Suprapubic skin (tissue), 3 donors: Measurements from ENCODE around the gene ERI3.

Experiments used
- CTCF ChIP-seq, 2 donors: fragments of 200-600 bp in 1 of 2; fragments of 450-650 bp in 1 of 2; sonication (generic) in 1 of 2; IDR thresholded peaks; one replicate each; pipeline ENCODE4 v1.5.1; 2016 to 2019; ENCODE audit warnings: antibody characterized with exemption in 2 of 2, mild to moderate bottlenecking in 1 of 2, moderate library complexity in 1 of 2
- POLR2A ChIP-seq, 2 donors: fragments of 450-650 bp; IDR thresholded peaks; one replicate each; pipeline ENCODE4 v1.6.1; 2017; ENCODE audit warnings: antibody characterized with exemption in 2 of 2, mild to moderate bottlenecking in 2 of 2, moderate library complexity in 2 of 2

DNA sequence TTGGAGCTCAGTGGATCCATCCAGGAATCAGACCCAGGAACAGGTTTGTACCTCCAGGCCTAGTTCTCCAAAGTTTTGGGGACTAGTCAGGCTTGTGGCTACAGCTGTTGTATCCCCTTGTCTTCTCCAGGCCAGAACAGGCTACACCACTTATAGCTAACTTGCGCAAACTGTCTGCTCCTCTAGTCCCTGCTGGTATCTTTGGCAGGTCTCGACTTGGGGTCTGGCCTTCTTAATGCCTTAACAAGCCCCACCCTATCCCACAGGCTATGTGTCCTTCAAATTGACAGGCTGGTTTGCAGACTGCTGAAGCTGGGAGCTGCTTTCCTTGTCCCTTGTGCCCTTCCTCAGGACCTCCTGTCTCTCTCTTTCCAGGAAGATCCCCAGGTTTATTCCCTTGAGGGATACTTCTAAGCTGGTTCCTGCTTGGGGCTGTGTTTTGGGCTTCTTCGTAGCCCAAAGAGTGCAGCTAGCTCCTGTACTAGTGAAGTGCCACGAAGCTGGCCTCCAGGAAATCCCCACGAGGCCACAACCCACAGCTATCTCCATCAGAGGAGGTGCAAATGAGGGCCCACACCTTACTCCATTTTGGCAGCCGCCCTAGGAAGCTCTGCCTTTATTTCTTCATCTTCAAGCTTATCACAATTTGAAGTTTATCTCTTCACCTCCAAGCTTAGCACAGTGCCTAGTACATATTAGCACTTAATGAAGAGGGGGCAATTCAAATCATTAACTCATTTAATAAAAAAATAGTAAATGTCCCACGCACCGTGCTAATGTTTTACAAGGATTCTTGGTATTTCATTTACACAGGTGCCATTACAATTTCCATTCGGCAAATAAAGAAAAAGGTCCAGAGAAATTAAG is 142.5 kb downstream of the ERI3 start:
- TF ChIP-seq CTCF (IDR thresholded peaks at IDR 0.05) (no peak), POLR2A (IDR thresholded peaks at IDR 0.05) (no peak)
